HG02885 (cell line): Measurements from ENCODE around the gene ACSL6.
A peak's percentile ranks its signal among the peaks of the same experiment; 100 is the strongest.

Source experiments
- ATAC-seq: cut with Tn5 transposase; IDR thresholded peaks from one replicate; pipeline ENCODE4 v1.9.1; 2021; ENCODE audit warnings: mild to moderate bottlenecking; ENCODE audit not compliant: unreplicated experiment, poor library complexity

The ACSL6 gene

GRCh38 chr5:132017738-132018625 is 6.5 kb upstream of the ACSL6 start:
- no peak for ATAC-seq

GRCh38 chr5:132017316-132017715 is 5.9 kb upstream of the ACSL6 start:
- no peak for ATAC-seq

GRCh38 chr5:132016721-132017250 is 5.3 kb upstream of the ACSL6 start:
- no peak for ATAC-seq

- no peak for ATAC-seq
Measured at GRCh38 chr5:132013711-132014110, 2.3 kb upstream of the ACSL6 start.

- no peak for ATAC-seq
Measured at GRCh38 chr5:132013006-132013689, 1.7 kb upstream of the ACSL6 start.

- ATAC-seq = no peak
Measured at GRCh38 chr5:132012371-132013005, 1.0 kb upstream of the ACSL6 start.

GRCh38 chr5:132010989-132011621 is 353 bp downstream of the ACSL6 start:
- no peak for ATAC-seq

- no peak for ATAC-seq
Measured at GRCh38 chr5:132010645-132010988, 841 bp downstream of the ACSL6 start.

GRCh38 chr5:132009706-132010405 is 1.6 kb downstream of the ACSL6 start:
- ATAC-seq = no peak

GRCh38 chr5:132008961-132009680 is 2.3 kb downstream of the ACSL6 start:
- peak; percentile 31 for ATAC-seq

- ATAC-seq = peak; percentile 14
Measured at GRCh38 chr5:132008163-132008473, 3.3 kb downstream of the ACSL6 start.

- ATAC-seq = peak; percentile 80
Measured at GRCh38 chr5:132007399-132008162, 3.9 kb downstream of the ACSL6 start.

GRCh38 chr5:132006331-132007120 is 4.9 kb downstream of the ACSL6 start:
- no peak for ATAC-seq

- ATAC-seq = no peak
Measured at GRCh38 chr5:132005591-132005990, 5.9 kb downstream of the ACSL6 start.

GRCh38 chr5:132003982-132004381 is 7.5 kb downstream of the ACSL6 start:
- no peak for ATAC-seq

- ATAC-seq = no peak
Measured at GRCh38 chr5:132003170-132003744, 8.2 kb downstream of the ACSL6 start.

- ATAC-seq = no peak
Measured at GRCh38 chr5:132002757-132003156, 8.7 kb downstream of the ACSL6 start.
